RWPE1 (cell line): Measurements from ENCODE around the gene OR4S2.

ENCODE experiments used
- CTCF ChIA-PET: fragments of 350-600 bp; sonication (Branson Sonifier 250); formaldehyde crosslinking; extraction: SDS; loops from one replicate; lab custom pipeline; 2021; lab: Yijun Ruan, JAX
- POLR2A ChIA-PET: fragments of 400-600 bp; formaldehyde crosslinking; extraction: SDS; loops from one replicate; lab custom pipeline; 2020; ENCODE audit warnings: antibody characterized with exemption; ENCODE audit not compliant: low non-redundant PET; lab: Yijun Ruan, JAX
- DNase-seq: peaks from one replicate; pipeline ENCODE4 v3.0.0; 2012; ENCODE audit warnings: low spot score
- H3K27ac ChIP-seq: fragments of 450-650 bp; 2 replicates; pipeline ENCODE4 v1.5.1; 2017
- TF ChIP-seq, protein P1 (sequence below): fragments of 450-650 bp; conservative IDR thresholded peaks from 2 replicates; pipeline ENCODE4 v1.5.1; 2017; ENCODE audit warnings: low read depth, mild to moderate bottlenecking

The OR4S2 gene

DNA sequence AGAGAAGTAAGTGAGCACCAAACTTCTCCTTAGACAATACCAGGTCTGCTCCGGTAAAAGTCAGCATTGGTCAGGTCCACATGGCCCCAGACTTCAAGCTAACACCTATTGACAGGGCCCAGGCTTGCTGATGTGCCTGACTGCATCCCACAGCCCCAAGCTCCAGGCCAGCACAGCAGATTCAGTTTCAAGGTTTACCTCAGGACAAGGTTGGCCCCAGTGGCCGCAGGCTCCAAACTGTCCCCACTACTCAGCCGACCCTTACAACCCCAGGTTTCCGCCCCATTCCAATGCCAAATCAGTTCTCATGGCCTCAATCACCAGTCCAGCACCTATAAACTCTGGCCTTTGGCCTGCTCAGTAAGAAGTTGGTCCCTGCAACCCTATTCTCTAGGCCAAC lies 53.3 kb downstream of the OR4S2 start:
- no peak overlapping the region for H3K27ac ChIP-seq
- TF ChIP-seq, protein P1, sequence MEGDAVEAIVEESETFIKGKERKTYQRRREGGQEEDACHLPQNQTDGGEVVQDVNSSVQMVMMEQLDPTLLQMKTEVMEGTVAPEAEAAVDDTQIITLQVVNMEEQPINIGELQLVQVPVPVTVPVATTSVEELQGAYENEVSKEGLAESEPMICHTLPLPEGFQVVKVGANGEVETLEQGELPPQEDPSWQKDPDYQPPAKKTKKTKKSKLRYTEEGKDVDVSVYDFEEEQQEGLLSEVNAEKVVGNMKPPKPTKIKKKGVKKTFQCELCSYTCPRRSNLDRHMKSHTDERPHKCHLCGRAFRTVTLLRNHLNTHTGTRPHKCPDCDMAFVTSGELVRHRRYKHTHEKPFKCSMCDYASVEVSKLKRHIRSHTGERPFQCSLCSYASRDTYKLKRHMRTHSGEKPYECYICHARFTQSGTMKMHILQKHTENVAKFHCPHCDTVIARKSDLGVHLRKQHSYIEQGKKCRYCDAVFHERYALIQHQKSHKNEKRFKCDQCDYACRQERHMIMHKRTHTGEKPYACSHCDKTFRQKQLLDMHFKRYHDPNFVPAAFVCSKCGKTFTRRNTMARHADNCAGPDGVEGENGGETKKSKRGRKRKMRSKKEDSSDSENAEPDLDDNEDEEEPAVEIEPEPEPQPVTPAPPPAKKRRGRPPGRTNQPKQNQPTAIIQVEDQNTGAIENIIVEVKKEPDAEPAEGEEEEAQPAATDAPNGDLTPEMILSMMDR = no peak
- DNase-seq = no peak
- ChIA-PET POLR2A (no interaction called here), CTCF (no interaction called here)
